CD14-positive monocyte (primary cell): Measurements from ENCODE around the gene FAM13A. TPM values are rescaled to one million over a fixed set of nuclear protein-coding genes. Genes with fewer than 3 reads are reported as not detected.
A peak's percentile ranks its signal among the peaks of the same experiment; 100 is the strongest.

Experiments used
- DNase-seq, 3 donors: peaks; one replicate each; pipeline ENCODE4 v3.0.0-alpha.2; 2011 to 2022
- H2AFZ ChIP-seq: 2 replicates; pipeline ENCODE4 v1.6.0; 2012; ENCODE audit warnings: mild to moderate bottlenecking, low read depth, low read length, inconsistent platforms; ENCODE audit not compliant: insufficient read depth, poor library complexity, severe bottlenecking
- H3K27ac ChIP-seq, 2 donors: 1 replicate in 1 of 2; 2 replicates in 1 of 2; pipeline ENCODE4 v1.5.1; 2012 to 2013; ENCODE audit warnings: low read length in 2 of 2, control low read depth in 1 of 2, inconsistent platforms in 1 of 2, low read depth in 1 of 2, mild to moderate bottlenecking in 1 of 2
- H3K27me3 ChIP-seq, 2 donors: one replicate each; pipeline versions ENCODE4 v1.6.0 to v1.6.1; 2011 to 2013; ENCODE audit warnings: low read length in 2 of 2; ENCODE audit not compliant: control insufficient read depth in 2 of 2, insufficient read depth in 2 of 2
- H3K36me3 ChIP-seq, 2 donors: replicated peaks in 1 of 2; 1 replicate in 1 of 2; 2 replicates in 1 of 2; pipeline versions ENCODE4 v1.5.1 to v1.6.1; 2012 to 2013; ENCODE audit warnings: low read length in 2 of 2, control low read depth in 1 of 2, inconsistent platforms in 1 of 2, mild to moderate bottlenecking in 1 of 2; ENCODE audit not compliant: insufficient read depth in 2 of 2, control insufficient read depth in 1 of 2
- H3K4me1 ChIP-seq, 2 donors: 1 replicate in 1 of 2; 2 replicates in 1 of 2; pipeline versions ENCODE4 v1.5.1 to v1.6.1; 2012 to 2013; ENCODE audit warnings: low read length in 2 of 2, control low read depth in 1 of 2, inconsistent platforms in 1 of 2, mild to moderate bottlenecking in 1 of 2, moderate library complexity in 1 of 2; ENCODE audit not compliant: insufficient read depth in 2 of 2, control insufficient read depth in 1 of 2
- H3K4me2 ChIP-seq: replicated peaks from 2 replicates; pipeline ENCODE3; 2012; ENCODE audit warnings: low read length, moderate library complexity, mild to moderate bottlenecking; ENCODE audit not compliant: poor library complexity, severe bottlenecking; ENCODE audit errors: extremely low read depth
- H3K4me3 ChIP-seq, 3 experiments: fragments of 200-600 bp in 1 of 3; sonication (generic) in 1 of 3; replicated peaks in 1 of 3; 1 replicate in 2 of 3; 2 replicates in 1 of 3; pipeline ENCODE4 v1.5.1; 2011 to 2013; ENCODE audit warnings: low read length in 3 of 3, mild to moderate bottlenecking in 3 of 3, control low read depth in 2 of 3, low read depth in 2 of 3, inconsistent platforms in 1 of 3, moderate library complexity in 1 of 3
- H3K79me2 ChIP-seq: 2 replicates; pipeline ENCODE4 v1.6.0; 2012; ENCODE audit warnings: mild to moderate bottlenecking, control low read depth, inconsistent platforms, low read length, moderate library complexity; ENCODE audit not compliant: insufficient read depth
- H3K9ac ChIP-seq: 2 replicates; pipeline ENCODE4 v1.6.0; 2017; ENCODE audit warnings: low read length, mild to moderate bottlenecking; ENCODE audit not compliant: insufficient read depth, poor library complexity, severe bottlenecking
- H3K9me3 ChIP-seq, 2 donors: replicated peaks in 1 of 2; 1 replicate in 1 of 2; 2 replicates in 1 of 2; pipeline versions ENCODE4 v1.5.1 to v1.6.1; 2012 to 2013; ENCODE audit warnings: low read length in 2 of 2, control low read depth in 1 of 2; ENCODE audit not compliant: control insufficient read depth in 1 of 2, insufficient read depth in 1 of 2
- H4K20me1 ChIP-seq: 2 replicates; pipeline ENCODE4 v1.6.0; 2012; ENCODE audit warnings: mild to moderate bottlenecking, low read length, control low read depth, moderate library complexity; ENCODE audit not compliant: insufficient read depth
- H3K27ac Mint-ChIP-seq, 7 donors: one replicate each; pipeline ENCODE4 v1.8.0; 2020; ENCODE audit warnings: mild to moderate bottlenecking in 7 of 7, mixed read lengths in 7 of 7, moderate library complexity in 6 of 7, inconsistent platforms in 2 of 7
- H3K27me3 Mint-ChIP-seq, 3 donors: one replicate each; pipeline ENCODE4 v1.8.0; 2021 to 2022; ENCODE audit warnings: low read depth in 3 of 3, mild to moderate bottlenecking in 3 of 3, mixed read lengths in 3 of 3, moderate library complexity in 3 of 3, inconsistent platforms in 1 of 3
- H3K36me3 Mint-ChIP-seq, 2 donors: one replicate each; pipeline ENCODE4 v1.8.0; 2020; ENCODE audit warnings: mixed read lengths in 2 of 2, inconsistent platforms in 1 of 2, mild to moderate bottlenecking in 1 of 2
- H3K4me1 Mint-ChIP-seq: one replicate; pipeline ENCODE4 v1.8.0; 2020; ENCODE audit warnings: mild to moderate bottlenecking, mixed read lengths
- H3K4me3 Mint-ChIP-seq, 2 donors: one replicate each; pipeline ENCODE4 v1.8.0; 2020; ENCODE audit warnings: mild to moderate bottlenecking in 2 of 2, mixed read lengths in 2 of 2, moderate library complexity in 1 of 2
- H3K9me3 Mint-ChIP-seq, 7 donors: one replicate each; pipeline ENCODE4 v1.8.0; 2020 to 2022; ENCODE audit warnings: mixed read lengths in 7 of 7, mild to moderate bottlenecking in 6 of 7, moderate library complexity in 6 of 7, inconsistent platforms in 2 of 7
- WGBS: methylation state at CpG from one replicate; pipeline ENCODE4 v1.1.5; 2013; ENCODE audit warnings: missing lambda C conversion rate; ENCODE audit not compliant: insufficient coverage; 5-methylcytosine and 5-hydroxymethylcytosine counted together
- intact Hi-C, 2 donors: fragments of 100-400 bp; cut with micrococcal nuclease; formaldehyde crosslinking; loops; one replicate each; pipeline versions ENCODE4 v1.15.0 to v1.15.1; 2023
- polyA plus RNA-seq, 3 donors: library from polyadenylated mRNA; depleted of rRNA in 1 of 3; unstranded in 2 of 3; stranded (reverse) in 1 of 3; fragments of 300-500 nt in 2 of 3; fragments of >200 nt in 1 of 3; fragmentation: Illumina TruSeq in 2 of 3; gene quantifications; 1 replicate in 2 of 3; 2 replicates in 1 of 3; pipeline ENCODE4 v1.2.3, GENCODE V29; 2012 to 2021
- TF ChIP-seq, protein P1 (sequence below): fragments of 200-600 bp; IDR thresholded peaks from one replicate; pipeline ENCODE4 v1.8.0; 2022; ENCODE audit warnings: antibody characterized with exemption, mild to moderate bottlenecking

FAM13A gene
- polyA plus RNA-seq, 3 donors: 5.3 to 20.0 (median 6.5) TPM

DNA sequence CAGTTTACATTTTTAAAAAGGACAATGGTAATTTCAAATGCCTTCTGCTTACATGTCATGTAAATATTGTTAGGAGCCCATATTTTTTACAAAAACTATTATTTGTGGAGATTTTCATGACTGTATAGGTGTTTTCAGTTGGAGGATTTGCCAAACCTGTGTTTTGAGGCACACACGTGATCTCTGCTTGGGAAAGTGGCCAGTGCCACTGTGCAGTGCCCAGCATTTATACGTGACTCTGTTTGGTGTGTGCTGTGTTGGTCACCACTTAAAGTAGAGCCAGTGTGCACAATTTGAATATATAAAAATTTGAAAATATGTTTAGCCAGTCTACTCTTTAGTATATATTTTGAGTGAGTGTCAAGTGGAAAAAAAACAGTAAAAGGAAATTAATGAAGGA lies 332.6 kb downstream of the FAM13A start:
- no peaks in the 10 kb centered on the region for H3K27me3 Mint-ChIP-seq
- Histone ChIP-seq H3K4me1 (peaks cover 0 to 2% of the 10 kb centered on the region in 2 donors), H3K79me2 (no peaks in the 10 kb centered on the region), H3K27me3 (no peaks in the 10 kb centered on the region), H3K4me3 (no peak overlapping the region), H3K9ac (no peak overlapping the region), H3K27ac (no peak overlapping the region), H3K36me3 (peaks cover 72 to 100% of the 10 kb centered on the region in 2 donors), H3K9me3 (no peaks in the 10 kb centered on the region), H4K20me1 (peaks cover 29% of the 10 kb centered on the region), H2AFZ (no peak overlapping the region), H3K4me2 (no peak overlapping the region)
- H3K27ac Mint-ChIP-seq: no peak overlapping the region
- H3K36me3 Mint-ChIP-seq: peaks cover 86 to 89% of the 10 kb centered on the region in 2 donors
- no peak for DNase-seq
- TF ChIP-seq, protein P1, sequence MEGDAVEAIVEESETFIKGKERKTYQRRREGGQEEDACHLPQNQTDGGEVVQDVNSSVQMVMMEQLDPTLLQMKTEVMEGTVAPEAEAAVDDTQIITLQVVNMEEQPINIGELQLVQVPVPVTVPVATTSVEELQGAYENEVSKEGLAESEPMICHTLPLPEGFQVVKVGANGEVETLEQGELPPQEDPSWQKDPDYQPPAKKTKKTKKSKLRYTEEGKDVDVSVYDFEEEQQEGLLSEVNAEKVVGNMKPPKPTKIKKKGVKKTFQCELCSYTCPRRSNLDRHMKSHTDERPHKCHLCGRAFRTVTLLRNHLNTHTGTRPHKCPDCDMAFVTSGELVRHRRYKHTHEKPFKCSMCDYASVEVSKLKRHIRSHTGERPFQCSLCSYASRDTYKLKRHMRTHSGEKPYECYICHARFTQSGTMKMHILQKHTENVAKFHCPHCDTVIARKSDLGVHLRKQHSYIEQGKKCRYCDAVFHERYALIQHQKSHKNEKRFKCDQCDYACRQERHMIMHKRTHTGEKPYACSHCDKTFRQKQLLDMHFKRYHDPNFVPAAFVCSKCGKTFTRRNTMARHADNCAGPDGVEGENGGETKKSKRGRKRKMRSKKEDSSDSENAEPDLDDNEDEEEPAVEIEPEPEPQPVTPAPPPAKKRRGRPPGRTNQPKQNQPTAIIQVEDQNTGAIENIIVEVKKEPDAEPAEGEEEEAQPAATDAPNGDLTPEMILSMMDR: no peak
- peaks cover 3% of the 10 kb centered on the region for H3K4me1 Mint-ChIP-seq
- WGBS: 100% methylated on average over 1 of the region's 2 CpGs
- H3K4me3 Mint-ChIP-seq: no peak overlapping the region
- peaks cover 0 to 3% (median under 1%) of the 10 kb centered on the region in 7 donors for H3K9me3 Mint-ChIP-seq
- intact Hi-C loops: no loop called here

- Histone ChIP-seq H3K27ac (peak overlapping the region in 1 of 2 donors; percentile 15), H3K79me2 (no peaks in the 10 kb centered on the region), H3K9ac (no peak overlapping the region), H3K4me3 (no peak overlapping the region), H4K20me1 (peaks cover 27% of the 10 kb centered on the region), H3K4me2 (no peak overlapping the region), H3K36me3 (peaks cover 66 to 97% of the 10 kb centered on the region in 2 donors), H2AFZ (no peak overlapping the region), H3K4me1 (peaks cover 12 to 17% of the 10 kb centered on the region in 2 donors), H3K27me3 (no peaks in the 10 kb centered on the region), H3K9me3 (peaks cover 2 to 10% of the 10 kb centered on the region in 2 donors)
- Mint-ChIP-seq H3K27me3 (no peaks in the 10 kb centered on the region), H3K9me3 (peaks cover 3 to 12% (median 11%) of the 10 kb centered on the region in 7 donors), H3K36me3 (peaks cover 81 to 85% of the 10 kb centered on the region in 2 donors), H3K4me1 (peaks cover 18% of the 10 kb centered on the region), H3K27ac (peak overlapping the region in 1 of 7 donors; percentile 35), H3K4me3 (no peak overlapping the region)
- 100% methylated on average over 2 of the region's 2 CpGs for WGBS
- intact Hi-C loops: no loop called here
- DNase-seq: no peak
- TF ChIP-seq, protein P1: no peak
These were observed 334.2 kb downstream of the FAM13A start for GRCh38 chr4:88722828-88723227.
